Activated CD4-positive, alpha-beta T cell treated with anti-CD3 and anti-CD28 coated beads for 36 hours (primary cell): ENCODE results near the gene GHR. TPM values are rescaled to one million over a fixed set of nuclear protein-coding genes. Genes with fewer than 3 reads are reported as not detected.
"Not testable (repeated sequence)": the region's sequence is repeated elsewhere in the genome, so short reads cannot be mapped to it uniquely, and the experiment has no call there.

ENCODE experiments used
- ATAC-seq: fragments of 200-7000 bp; cut with Tn5 transposase; one replicate; pipeline ENCODE4 v1.10.0; 2021; ENCODE audit warnings: mild to moderate bottlenecking, moderate library complexity
- CTCF ChIA-PET: fragments of 350-600 bp; sonication (Branson Sonifier 250); formaldehyde crosslinking; loops from one replicate; lab custom pipeline; 2021; ENCODE audit warnings: antibody characterized with exemption; lab: Charles Lee
- POLR2A ChIA-PET: fragments of 350-600 bp; sonication (Branson Sonifier 250); formaldehyde crosslinking; loops from one replicate; lab custom pipeline; 2021; ENCODE audit warnings: antibody characterized with exemption, inconsistent platforms; lab: Charles Lee
- DNase-seq: peaks from one replicate; pipeline ENCODE4 v3.0.0-alpha.2; 2020
- H3K27ac Mint-ChIP-seq: one replicate; pipeline ENCODE4 v1.8.0; 2021; ENCODE audit warnings: mixed read lengths
- H3K27me3 Mint-ChIP-seq: one replicate; pipeline ENCODE4 v1.8.0; 2021; ENCODE audit warnings: mixed read lengths
- H3K36me3 Mint-ChIP-seq: one replicate; pipeline ENCODE4 v1.8.0; 2021; ENCODE audit warnings: low read depth, mixed read lengths
- H3K4me1 Mint-ChIP-seq: one replicate; pipeline ENCODE4 v1.8.0; 2021; ENCODE audit warnings: mixed read lengths
- H3K4me3 Mint-ChIP-seq: one replicate; pipeline ENCODE4 v1.8.0; 2021; ENCODE audit warnings: mild to moderate bottlenecking, moderate library complexity, mixed read lengths
- H3K9me3 Mint-ChIP-seq: one replicate; pipeline ENCODE4 v1.8.0; 2021; ENCODE audit warnings: low read depth, mixed read lengths
- intact Hi-C, 2 experiments: fragments of 100-400 bp; cut with DNase I in 1 of 2; cut with micrococcal nuclease in 1 of 2; formaldehyde crosslinking; loops; one replicate each; pipeline versions ENCODE4 v1.14.2 to v1.15.1; 2022 to 2024; cut with DNase I, micrococcal nuclease
- total RNA-seq, 2 experiments: library from RNA; stranded (reverse); gene quantifications; one replicate each; pipeline ENCODE4 v1.2.3, GENCODE V29; 2021

The GHR gene
- total RNA-seq, 2 experiments from 2014 or later = not detected

GRCh38 chr5:42721484-42721883 lies 298.2 kb downstream of the GHR start:
- POLR2A ChIA-PET = no interaction called here
- Mint-ChIP-seq H3K27ac (no peak overlapping the region), H3K4me3 (no peak overlapping the region), H3K36me3 (no peaks in the 10 kb centered on the region), H3K4me1 (peaks cover 15% of the 10 kb centered on the region), H3K27me3 (peaks cover 19% of the 10 kb centered on the region), H3K9me3 (no peaks in the 10 kb centered on the region)
- ATAC-seq (no peak), DNase-seq (no peak)
- intact Hi-C loops = no loop called here
- CTCF ChIA-PET = interaction anchor here (0.7 to 1.2 kb wide), 3 partner anchors 32 to 70 kb away, joined by 3 read pairs; no protein-coding TSS in a partner anchor

GRCh38 chr5:42734531-42735058 lies 311.4 kb downstream of the GHR start:
- H3K27me3 Mint-ChIP-seq, POLR2A ChIA-PET, ATAC-seq, DNase-seq, H3K27ac Mint-ChIP-seq, H3K4me1 Mint-ChIP-seq, H3K4me3 Mint-ChIP-seq, H3K9me3 Mint-ChIP-seq, intact Hi-C loops, H3K36me3 Mint-ChIP-seq: not testable (repeated sequence)
- CTCF ChIA-PET = interaction anchor here (0.6 to 0.9 kb wide), 2 partner anchors 22 to 155 kb away, joined by 3 read pairs; no protein-coding TSS in a partner anchor

DNA sequence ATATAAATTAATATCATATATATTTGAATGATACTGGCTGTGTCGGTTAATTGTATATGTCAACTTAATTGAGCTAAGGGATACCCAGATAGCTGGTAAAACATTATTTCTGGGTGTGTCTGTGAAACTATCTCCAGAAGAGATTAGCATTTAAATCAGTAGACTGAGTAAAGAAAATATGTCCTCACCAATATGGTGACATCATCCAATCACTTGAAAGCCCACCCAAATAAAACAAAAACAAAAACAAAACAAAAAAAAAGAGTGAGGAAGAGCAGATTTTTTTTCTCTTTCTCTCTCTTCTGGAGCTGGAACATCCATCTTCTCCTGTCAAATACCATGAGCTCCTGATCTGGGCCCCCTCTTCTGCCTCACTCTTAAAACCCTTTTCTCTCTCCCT lies 317.7 kb downstream of the GHR start:
- ChIA-PET POLR2A (no interaction called here), CTCF (interaction anchor here (0.6 kb wide), 2 partner anchors 151 to 637 kb away, joined by 3 read pairs; no protein-coding TSS in a partner anchor)
- no peaks in the 10 kb centered on the region for H3K27me3 Mint-ChIP-seq
- H3K9me3 Mint-ChIP-seq = no peaks in the 10 kb centered on the region
- H3K4me3 Mint-ChIP-seq = no peak overlapping the region
- H3K27ac Mint-ChIP-seq = no peak overlapping the region
- ATAC-seq (no peak), DNase-seq (no peak)
- H3K36me3 Mint-ChIP-seq = no peaks in the 10 kb centered on the region
- H3K4me1 Mint-ChIP-seq = no peaks in the 10 kb centered on the region
- intact Hi-C loops = no loop called here

GRCh38 chr5:42745426-42745825 lies 322.2 kb downstream of the GHR start:
- ChIA-PET POLR2A (no interaction called here), CTCF (interaction anchor here (0.7 to 1.5 kb wide), 8 partner anchors 12 to 228 kb away, joined by 3 to 6 read pairs (median 3); no protein-coding TSS in a partner anchor)
- Mint-ChIP-seq H3K4me1 (peaks cover 4% of the 10 kb centered on the region), H3K36me3 (no peaks in the 10 kb centered on the region), H3K27ac (no peak overlapping the region), H3K4me3 (no peak overlapping the region), H3K9me3 (no peaks in the 10 kb centered on the region), H3K27me3 (no peaks in the 10 kb centered on the region)
- DNase-seq = peak; percentile 17
- no peak for ATAC-seq
- intact Hi-C loops = no loop called here

DNA sequence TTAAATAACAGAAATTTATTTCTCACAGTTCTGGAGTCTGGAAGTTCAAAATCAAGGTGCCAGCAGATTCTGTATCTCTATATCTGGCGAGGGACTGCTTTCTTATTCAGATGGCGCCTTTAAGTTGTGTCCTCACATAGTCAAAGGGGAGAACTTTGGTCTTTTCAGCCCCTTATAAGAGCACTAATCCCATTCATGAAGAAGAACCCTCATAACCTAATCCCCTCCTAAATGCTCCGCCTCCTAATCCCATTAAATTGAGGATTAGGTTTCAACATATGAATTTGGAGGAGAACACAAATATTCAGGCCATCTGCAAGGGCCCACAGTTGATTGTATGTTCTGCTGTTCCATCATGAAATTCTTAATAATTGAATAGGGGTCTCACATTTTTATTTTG lies 322.6 kb downstream of the GHR start:
- no peak overlapping the region for H3K4me3 Mint-ChIP-seq
- no peak overlapping the region for H3K27ac Mint-ChIP-seq
- no peaks in the 10 kb centered on the region for H3K27me3 Mint-ChIP-seq
- POLR2A ChIA-PET = no interaction called here
- no peaks in the 10 kb centered on the region for H3K36me3 Mint-ChIP-seq
- DNase-seq (no peak), ATAC-seq (no peak)
- H3K4me1 Mint-ChIP-seq = peaks cover 4% of the 10 kb centered on the region
- intact Hi-C loops = no loop called here
- H3K9me3 Mint-ChIP-seq = no peaks in the 10 kb centered on the region
- CTCF ChIA-PET = interaction anchor here (1.3 to 1.5 kb wide), 2 partner anchors 12 to 22 kb away, joined by 3 to 6 read pairs; no protein-coding TSS in a partner anchor

DNA sequence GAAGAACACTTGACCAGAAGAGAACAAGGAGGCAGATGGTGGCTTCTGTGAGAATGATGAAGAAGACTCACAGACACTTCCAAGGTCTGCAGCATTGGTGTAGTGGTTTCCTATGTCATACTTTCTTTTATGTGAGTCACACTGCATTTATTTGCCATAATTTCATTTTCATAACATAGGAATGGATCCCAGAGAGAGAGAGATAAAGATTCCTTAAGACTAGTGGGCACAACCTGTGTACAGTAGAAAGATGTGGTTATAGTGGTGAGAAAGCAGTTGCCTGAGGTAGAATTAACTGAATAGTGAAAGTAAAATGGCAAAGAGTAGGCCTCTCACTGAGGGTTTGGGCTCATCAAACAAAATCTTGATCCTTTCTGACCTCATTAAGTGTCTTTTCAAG lies 325.8 kb downstream of the GHR start:
- ChIA-PET CTCF (interaction anchor here (0.8 kb wide), 1 partner anchor 200 kb away, joined by 3 read pairs; no protein-coding TSS in a partner anchor), POLR2A (no interaction called here)
- intact Hi-C loops = no loop called here
- Mint-ChIP-seq H3K36me3 (no peaks in the 10 kb centered on the region), H3K27ac (no peak overlapping the region), H3K9me3 (no peaks in the 10 kb centered on the region), H3K27me3 (no peaks in the 10 kb centered on the region), H3K4me1 (peaks cover 4% of the 10 kb centered on the region), H3K4me3 (no peak overlapping the region)
- DNase-seq (no peak), ATAC-seq (peak; percentile 30)

DNA sequence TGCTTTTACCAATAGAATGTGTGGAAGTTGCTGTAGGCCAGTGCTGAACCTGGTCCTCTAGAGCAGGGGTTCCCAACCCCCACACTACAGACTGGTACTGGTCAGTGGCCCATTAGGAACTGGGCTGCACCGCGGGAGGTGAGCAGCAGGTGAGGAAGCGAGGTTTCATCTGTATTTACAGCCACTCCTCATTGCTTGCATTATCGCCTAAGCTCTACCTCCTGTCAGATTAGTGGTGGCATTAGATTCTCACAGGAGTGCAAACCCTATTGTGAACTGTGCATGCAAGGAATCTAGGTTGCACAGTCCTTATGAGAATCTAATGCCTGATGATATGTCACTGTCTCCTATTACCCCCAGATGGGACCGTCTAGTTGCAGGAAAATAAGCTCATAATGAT lies 327.3 kb downstream of the GHR start:
- ChIA-PET CTCF (interaction anchor here (1.4 kb wide), 1 partner anchor 693 kb away, joined by 5 read pairs; no protein-coding TSS in a partner anchor), POLR2A (no interaction called here)
- Mint-ChIP-seq H3K36me3 (no peaks in the 10 kb centered on the region), H3K4me3 (no peak overlapping the region), H3K9me3 (no peaks in the 10 kb centered on the region), H3K27me3 (no peaks in the 10 kb centered on the region), H3K4me1 (peaks cover 4% of the 10 kb centered on the region), H3K27ac (no peak overlapping the region)
- intact Hi-C loops = loop anchor here in 1 of 2 experiments (10.0 kb wide), 1 partner anchor 294 kb away; the partner anchor contains the start of gene ANXA2R
- no peak for ATAC-seq
- DNase-seq = no peak

DNA sequence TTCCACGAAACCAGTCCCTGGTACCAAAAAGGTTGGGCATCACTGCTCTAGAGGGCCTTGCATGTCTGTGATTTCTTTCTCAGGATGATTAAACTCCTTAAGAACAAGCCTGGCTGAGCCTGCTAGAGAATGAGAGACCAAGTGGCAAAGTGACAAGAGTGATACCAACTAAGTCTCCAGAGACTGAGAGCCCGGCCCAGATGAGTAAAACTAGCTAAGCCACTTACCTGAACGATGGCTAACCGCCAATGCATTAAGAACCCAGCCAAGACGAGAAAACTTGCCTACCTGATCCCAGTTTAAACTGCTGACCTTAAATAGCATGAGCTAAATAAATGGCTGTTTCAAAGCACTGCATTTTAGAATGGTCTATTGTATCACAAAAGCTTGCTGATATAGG lies 327.8 kb downstream of the GHR start:
- Mint-ChIP-seq H3K4me1 (peaks cover 4% of the 10 kb centered on the region), H3K9me3 (no peaks in the 10 kb centered on the region), H3K27ac (no peak overlapping the region), H3K4me3 (no peak overlapping the region), H3K27me3 (no peaks in the 10 kb centered on the region), H3K36me3 (no peaks in the 10 kb centered on the region)
- intact Hi-C loops = loop anchor here in 1 of 2 experiments (10.0 kb wide), 1 partner anchor 294 kb away; the partner anchor contains the start of gene ANXA2R
- CTCF ChIA-PET = interaction anchor here (1.1 to 1.4 kb wide), 2 partner anchors 8 to 694 kb away, joined by 4 to 5 read pairs; no protein-coding TSS in a partner anchor
- DNase-seq = no peak
- POLR2A ChIA-PET = no interaction called here
- no peak for ATAC-seq

GRCh38 chr5:42753099-42753498 lies 329.9 kb downstream of the GHR start:
- ChIA-PET CTCF (interaction anchor here (1.0 to 1.4 kb wide), 2 partner anchors 14 to 28 kb away, joined by 3 read pairs; no protein-coding TSS in a partner anchor), POLR2A (no interaction called here)
- no peak overlapping the region for H3K27ac Mint-ChIP-seq
- no peak overlapping the region for H3K4me3 Mint-ChIP-seq
- H3K9me3 Mint-ChIP-seq = no peaks in the 10 kb centered on the region
- peaks cover 8% of the 10 kb centered on the region for H3K4me1 Mint-ChIP-seq
- intact Hi-C loops = loop anchor here in 1 of 2 experiments (10.0 kb wide), 1 partner anchor 292 kb away; the partner anchor contains the start of gene ANXA2R
- ATAC-seq (no peak), DNase-seq (no peak)
- no peaks in the 10 kb centered on the region for H3K36me3 Mint-ChIP-seq
- H3K27me3 Mint-ChIP-seq = peaks cover 2% of the 10 kb centered on the region

GRCh38 chr5:42756606-42757601 lies 333.7 kb downstream of the GHR start, which contains the start of gene CCDC152:
CCDC152 (plus strand) TSS chr5:42756818; CDS start chr5:42759122, 2,304 bp downstream.
- peaks cover 3% of the 10 kb centered on the region for H3K36me3 Mint-ChIP-seq
- DNase-seq (peak; percentile 78), ATAC-seq (peak; percentile 99)
- H3K27ac Mint-ChIP-seq = peak within 1 kb of the TSS; percentile 37
- H3K4me3 Mint-ChIP-seq = peak within 1 kb of the TSS; percentile 80
- ChIA-PET POLR2A (no interaction called here), CTCF (interaction anchor here (0.5 to 1.6 kb wide), 7 partner anchors 12 to 335 kb away, joined by 3 to 6 read pairs (median 3); no protein-coding TSS in a partner anchor)
- H3K9me3 Mint-ChIP-seq = no peaks in the 10 kb centered on the region
- peaks cover 6% of the 10 kb centered on the region for H3K27me3 Mint-ChIP-seq
- intact Hi-C loops = loop anchor here in 1 of 2 experiments (10.0 kb wide), 1 partner anchor 288 kb away; the partner anchor contains the start of gene ANXA2R
- peaks cover 6% of the 10 kb centered on the region for H3K4me1 Mint-ChIP-seq

DNA sequence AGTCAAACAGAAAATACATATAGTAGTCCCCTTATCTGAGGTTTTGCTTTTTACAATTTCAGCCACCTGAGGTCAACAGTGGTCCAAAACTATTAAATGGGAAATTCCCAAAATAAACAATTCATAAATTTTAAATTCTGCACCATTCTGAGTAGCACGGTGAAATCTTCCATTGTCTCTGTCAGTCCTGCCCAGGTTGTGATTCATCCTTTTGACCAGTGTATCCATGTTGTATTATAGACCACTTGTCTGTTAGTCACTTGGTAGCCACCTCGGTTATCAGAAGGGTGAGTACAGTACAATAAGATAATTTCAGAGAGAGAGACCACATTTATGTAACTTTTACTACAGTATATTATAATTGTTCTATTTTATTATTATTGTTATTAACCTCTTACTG lies 336.2 kb downstream of the GHR start:
- CTCF ChIA-PET = no interaction called here
- peaks cover 6% of the 10 kb centered on the region for H3K4me1 Mint-ChIP-seq

More for the DNA sequence above, 336.2 kb downstream of the GHR start:
- DNase-seq (no peak), ATAC-seq (no peak)
- H3K27me3 Mint-ChIP-seq = peaks cover 6% of the 10 kb centered on the region
- no peaks in the 10 kb centered on the region for H3K9me3 Mint-ChIP-seq
- no peak overlapping the region for H3K4me3 Mint-ChIP-seq
- H3K27ac Mint-ChIP-seq = no peak overlapping the region
- H3K36me3 Mint-ChIP-seq = peaks cover 3% of the 10 kb centered on the region
- POLR2A ChIA-PET = no interaction called here
- intact Hi-C loops = loop anchor here in 1 of 2 experiments (10.0 kb wide), 1 partner anchor 285 kb away; the partner anchor contains the start of gene ANXA2R
